Measurements from ENCODE around the gene VWDE.

VWDE gene

GRCh38 chr7:12294701-12295100 is 109.0 kb downstream of the VWDE start:
- DNase-seq (ENCODE audit: insufficient read length, low spot score) (no peak), FAIRE-seq (no peak)

- FAIRE-seq = no peak
- no peak for DNase-seq (ENCODE audit: insufficient read length, low spot score)
These were observed 111.8 kb downstream of the VWDE start for GRCh38 chr7:12291870-12292269.

- FAIRE-seq (no peak), DNase-seq (ENCODE audit: insufficient read length, low spot score) (no peak)
These were observed 112.9 kb downstream of the VWDE start for GRCh38 chr7:12290761-12291160.

- no peak for FAIRE-seq
- DNase-seq (ENCODE audit: insufficient read length, low spot score) = no peak
These were observed 113.7 kb downstream of the VWDE start for GRCh38 chr7:12289996-12290395.

DNA sequence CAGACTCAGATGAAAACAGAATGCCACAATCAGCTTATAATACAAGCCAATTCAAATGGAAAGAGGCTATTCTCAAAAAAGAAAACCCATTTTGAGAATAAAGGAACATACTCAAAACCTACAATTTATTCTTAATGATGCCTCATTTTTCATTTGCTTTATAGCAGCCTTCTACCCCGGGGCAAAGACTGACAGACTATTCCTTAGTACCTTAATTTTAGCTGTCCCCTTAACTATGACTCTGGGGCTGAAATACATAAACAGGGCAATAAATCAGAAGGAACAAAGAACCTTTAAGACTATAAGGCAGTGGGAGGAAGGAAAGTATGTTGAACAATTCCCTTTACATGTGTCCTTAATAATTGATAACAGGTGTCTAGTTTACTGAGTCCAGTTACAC is 115.8 kb downstream of the VWDE start:
- DNase-seq (ENCODE audit: insufficient read length, low spot score) = no peak

GRCh38 chr7:12281038-12281437 is 122.6 kb downstream of the VWDE start:
- no peak for DNase-seq (ENCODE audit: insufficient read length, low spot score)
- FAIRE-seq = no peak

More for the DNA sequence above, 115.8 kb downstream of the VWDE start:
- FAIRE-seq = no peak
